Esophagus squamous epithelium (tissue), 5 donors: ENCODE results near the gene GATAD1. TPM values are rescaled to one million over a fixed set of nuclear protein-coding genes. Genes with fewer than 3 reads are reported as not detected.

ENCODE experiments used
- DNase-seq: peaks from one replicate; lab custom pipeline; 2025; lab: John Stamatoyannopoulos, UW
- H3K27ac ChIP-seq, 4 donors: fragments of 200-600 bp; sonication (generic); one replicate each; pipeline ENCODE4 v1.5.1; 2016 to 2019; ENCODE audit warnings: mild to moderate bottlenecking in 1 of 4
- H3K27me3 ChIP-seq, 4 donors: fragments of 200-600 bp; sonication (generic); 1 replicate in 3 of 4; 2 replicates in 1 of 4; pipeline versions ENCODE4 v1.5.1 to v1.6.0; 2017 to 2021; ENCODE audit warnings: antibody characterized with exemption in 1 of 4
- H3K36me3 ChIP-seq, 3 donors: fragments of 200-600 bp; sonication (generic); one replicate each; pipeline ENCODE4 v1.5.1; 2016 to 2019
- H3K4me1 ChIP-seq, 3 donors: fragments of 200-600 bp; sonication (generic); one replicate each; pipeline ENCODE4 v1.5.1; 2017 to 2019
- H3K4me3 ChIP-seq, 4 donors: fragments of 200-600 bp; sonication (generic); 1 replicate in 3 of 4; 2 replicates in 1 of 4; pipeline ENCODE4 v1.5.1; 2016 to 2019; ENCODE audit warnings: mild to moderate bottlenecking in 2 of 4, moderate library complexity in 1 of 4
- H3K9me3 ChIP-seq, 3 donors: fragments of 200-600 bp; sonication (generic); one replicate each; pipeline ENCODE4 v1.5.1; 2016 to 2019
- POLR2A ChIP-seq, 4 donors: fragments of 450-650 bp; IDR thresholded peaks; one replicate each; pipeline ENCODE4 v1.6.1; 2017; ENCODE audit warnings: antibody characterized with exemption in 4 of 4, mild to moderate bottlenecking in 4 of 4, moderate library complexity in 3 of 4
- WGBS, 2 donors: methylation state at CpG; one replicate each; pipeline ENCODE4 v1.1.5; 2018; 5-methylcytosine and 5-hydroxymethylcytosine counted together
- intact Hi-C: fragments of 100-400 bp; cut with DNase I; formaldehyde crosslinking; loops from one replicate; pipeline ENCODE4 v1.15.0; 2022
- total RNA-seq, 4 donors: library from RNA; depleted of rRNA; stranded (reverse); fragments of >200 nt; gene quantifications; one replicate each; pipeline ENCODE4 v1.1.0, GENCODE V29; 2016
- TF ChIP-seq, protein P1 (sequence below), 6 experiments: fragments of 450-650 bp in 4 of 6; fragments of 200-600 bp in 2 of 6; sonication (generic) in 2 of 6; IDR thresholded peaks; one replicate each; pipeline ENCODE4 v1.5.1; 2016 to 2019; ENCODE audit warnings: antibody characterized with exemption in 6 of 6, mild to moderate bottlenecking in 4 of 6, moderate library complexity in 4 of 6
- donor health status: DM: yes; HTN: yes; CAD: no.

Gene GATAD1
- total RNA-seq, 4 donors from 2014 or later = 9.2 to 30.9 (median 18.0) TPM

DNA sequence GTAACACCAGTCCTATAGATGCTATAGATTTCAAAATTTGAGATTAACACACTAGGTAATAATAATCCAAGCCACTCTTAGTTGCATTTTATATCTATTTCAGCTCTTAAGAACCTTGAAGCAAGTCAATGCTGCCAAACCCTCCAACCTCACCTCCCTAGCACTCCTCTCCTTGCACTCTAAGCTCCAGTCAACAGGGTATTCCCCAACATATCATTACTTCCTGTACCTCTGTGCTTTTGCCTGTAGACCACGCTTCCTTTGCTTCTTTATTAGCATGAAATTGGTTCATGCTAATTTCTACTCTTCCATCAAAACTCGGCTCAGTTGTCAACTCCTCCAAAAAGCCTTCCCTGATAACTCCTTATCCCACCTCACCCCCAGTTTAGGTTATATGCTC, 56.5 kb downstream of the GATAD1 start:
- Histone ChIP-seq H3K27ac (no peak overlapping the region), H3K27me3 (no peaks in the 10 kb centered on the region), H3K4me1 (no peaks in the 10 kb centered on the region), H3K4me3 (no peak overlapping the region), H3K36me3 (peaks cover 0 to 97% (median 16%) of the 10 kb centered on the region in 3 donors), H3K9me3 (no peaks in the 10 kb centered on the region)
- intact Hi-C loops = no loop called here
- DNase-seq = no peak
- 87 to 88% methylated on average over 2 of the region's 2 CpGs for WGBS, 2 donors
- TF ChIP-seq, protein P1, sequence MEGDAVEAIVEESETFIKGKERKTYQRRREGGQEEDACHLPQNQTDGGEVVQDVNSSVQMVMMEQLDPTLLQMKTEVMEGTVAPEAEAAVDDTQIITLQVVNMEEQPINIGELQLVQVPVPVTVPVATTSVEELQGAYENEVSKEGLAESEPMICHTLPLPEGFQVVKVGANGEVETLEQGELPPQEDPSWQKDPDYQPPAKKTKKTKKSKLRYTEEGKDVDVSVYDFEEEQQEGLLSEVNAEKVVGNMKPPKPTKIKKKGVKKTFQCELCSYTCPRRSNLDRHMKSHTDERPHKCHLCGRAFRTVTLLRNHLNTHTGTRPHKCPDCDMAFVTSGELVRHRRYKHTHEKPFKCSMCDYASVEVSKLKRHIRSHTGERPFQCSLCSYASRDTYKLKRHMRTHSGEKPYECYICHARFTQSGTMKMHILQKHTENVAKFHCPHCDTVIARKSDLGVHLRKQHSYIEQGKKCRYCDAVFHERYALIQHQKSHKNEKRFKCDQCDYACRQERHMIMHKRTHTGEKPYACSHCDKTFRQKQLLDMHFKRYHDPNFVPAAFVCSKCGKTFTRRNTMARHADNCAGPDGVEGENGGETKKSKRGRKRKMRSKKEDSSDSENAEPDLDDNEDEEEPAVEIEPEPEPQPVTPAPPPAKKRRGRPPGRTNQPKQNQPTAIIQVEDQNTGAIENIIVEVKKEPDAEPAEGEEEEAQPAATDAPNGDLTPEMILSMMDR (IDR thresholded peaks at IDR 0.05) = no peak
- no peak for TF ChIP-seq POLR2A (IDR thresholded peaks at IDR 0.05)

DNA sequence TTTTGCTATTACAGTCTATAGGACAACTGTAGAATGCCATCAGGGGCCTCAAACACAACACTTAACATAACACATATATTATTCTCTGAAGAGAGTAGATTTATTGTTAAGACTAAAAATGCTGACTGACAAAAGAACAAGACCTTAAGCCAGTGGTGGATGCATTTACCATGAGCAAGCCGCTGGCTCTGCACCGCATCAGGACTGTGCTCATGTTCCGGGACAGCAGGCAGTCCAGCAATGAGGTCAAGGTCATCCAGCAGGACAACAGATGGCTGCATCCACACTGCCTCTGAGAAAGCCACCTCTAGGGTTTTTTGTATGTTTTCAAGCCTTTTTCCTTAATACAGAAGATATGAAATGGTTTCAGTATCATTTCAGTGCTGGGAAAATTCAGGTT, 57.3 kb downstream of the GATAD1 start:
- no peaks in the 10 kb centered on the region for H3K9me3 ChIP-seq
- no peaks in the 10 kb centered on the region for H3K27me3 ChIP-seq
- H3K4me3 ChIP-seq = no peak overlapping the region
- no peak for DNase-seq
- peaks cover 0 to 97% (median 16%) of the 10 kb centered on the region in 3 donors for H3K36me3 ChIP-seq
- 89 to 91% methylated on average over 3 of the region's 3 CpGs for WGBS, 2 donors
- no peak overlapping the region for H3K27ac ChIP-seq
- no peak for TF ChIP-seq POLR2A (IDR thresholded peaks at IDR 0.05)
- TF ChIP-seq, protein P1 (IDR thresholded peaks at IDR 0.05) = no peak
- intact Hi-C loops = no loop called here
- H3K4me1 ChIP-seq = no peaks in the 10 kb centered on the region

DNA sequence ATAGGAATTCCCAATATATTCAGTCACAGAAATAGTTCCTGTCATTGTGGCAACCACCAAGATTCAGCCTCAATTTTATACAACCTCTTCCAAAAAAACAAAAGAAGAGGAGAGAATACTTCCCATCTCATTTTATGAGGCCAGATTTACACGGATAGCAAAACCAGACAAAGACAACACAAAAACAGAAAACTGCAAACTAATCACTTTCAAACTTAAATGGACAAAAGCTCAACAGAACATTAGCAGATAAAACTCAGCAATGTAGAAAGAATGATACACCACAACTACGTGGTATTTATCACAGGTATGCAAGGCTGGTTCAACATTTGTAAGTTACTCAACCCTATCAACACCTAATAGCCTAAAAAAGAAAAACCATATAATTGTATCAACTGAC, 59.1 kb downstream of the GATAD1 start:
- intact Hi-C loops = no loop called here
- Histone ChIP-seq H3K36me3 (peaks cover 0 to 96% (median 4%) of the 10 kb centered on the region in 3 donors), H3K9me3 (no peaks in the 10 kb centered on the region), H3K4me3 (no peak overlapping the region), H3K27ac (no peak overlapping the region), H3K27me3 (no peaks in the 10 kb centered on the region), H3K4me1 (no peaks in the 10 kb centered on the region)
- WGBS, 2 donors = 79 to 81% methylated on average over 2 of the region's 2 CpGs
- no peak for TF ChIP-seq POLR2A (IDR thresholded peaks at IDR 0.05)
- TF ChIP-seq, protein P1 (IDR thresholded peaks at IDR 0.05) = no peak
- no peak for DNase-seq

DNA sequence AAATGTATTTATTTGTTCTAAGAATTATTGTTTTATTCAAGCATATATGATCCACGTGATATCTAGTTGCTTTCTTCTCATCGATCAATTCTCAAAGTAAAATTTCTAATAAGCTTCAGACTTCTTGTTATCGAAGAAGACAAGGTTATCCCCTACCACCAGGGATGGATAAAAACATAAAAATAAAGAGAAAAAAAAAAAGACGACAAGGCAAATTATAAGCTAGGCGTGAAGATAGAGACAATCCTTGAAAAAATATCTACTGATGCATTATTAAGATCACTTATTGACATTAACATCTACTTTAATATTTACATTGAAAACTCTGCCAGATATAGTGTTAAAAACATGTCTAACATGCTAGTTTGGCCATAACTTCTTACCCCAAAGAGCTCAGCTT, 61.7 kb downstream of the GATAD1 start:
- Histone ChIP-seq H3K4me1 (no peaks in the 10 kb centered on the region), H3K9me3 (no peaks in the 10 kb centered on the region), H3K27me3 (no peaks in the 10 kb centered on the region), H3K4me3 (no peak overlapping the region), H3K27ac (no peak overlapping the region), H3K36me3 (peaks cover 0 to 80% (median 3%) of the 10 kb centered on the region in 3 donors)
- WGBS, 2 donors = 94 to 95% methylated on average over 5 of the region's 5 CpGs
- intact Hi-C loops = no loop called here
- DNase-seq = no peak
- no peak for TF ChIP-seq POLR2A (IDR thresholded peaks at IDR 0.05)
- TF ChIP-seq, protein P1 (IDR thresholded peaks at IDR 0.05) = no peak

Other genes starting within 250 kb of the GATAD1 start
- gene KRIT1, start 201.6 kb upstream of the GATAD1 start, total RNA-seq = 10 to 100 TPM; 33.9 to 81.5 (median 56.8) TPM
- gene ANKIB1, start 201.5 kb upstream of the GATAD1 start, total RNA-seq = 10 to 100 TPM; 16.0 to 34.3 (median 21.7) TPM
- not detected for gene ERVW-1, start 30.5 kb downstream of the GATAD1 start, total RNA-seq
- gene PEX1, start 81.0 kb downstream of the GATAD1 start, total RNA-seq = 10 to 100 TPM in 3 of 4 donors, 1 to 10 TPM in 1; 9.3 to 25.0 (median 13.2) TPM
- 10 to 100 TPM in 1 of 4 donors, 1 to 10 TPM in 3; 5.3 to 11.1 (median 7.3) TPM for gene RBM48, start 81.3 kb downstream of the GATAD1 start, total RNA-seq
- gene FAM133B, start 142.9 kb downstream of the GATAD1 start, total RNA-seq = 10 to 100 TPM in 3 of 4 donors, 1 to 10 TPM in 1; 8.5 to 24.4 (median 18.2) TPM